HCT116 (cell line): ENCODE results near the gene IGFBP7. TPM values are rescaled to one million over a fixed set of nuclear protein-coding genes. Genes with fewer than 3 reads are reported as not detected.

Experiments
- ATAC-seq: fragments of 200-7000 bp; cut with Tn5 transposase; 2 replicates; pipeline ENCODE4 v1.9.1; 2020; ENCODE audit warnings: mild to moderate bottlenecking, moderate library complexity
- BruUV-seq: library from RNA; stranded (reverse); fragments of 400-500 nt; replicated peaks from 2 replicates; lab custom pipeline; 2021; lab: Mats Ljungman, UMichigan
- CTCF ChIA-PET: fragments of 300-600 bp; sonication (Branson Sonifier 250); formaldehyde crosslinking; loops from one replicate; lab custom pipeline; 2021; ENCODE audit warnings: antibody characterized with exemption; lab: Charles Lee
- POLR2A ChIA-PET: fragments of 300-600, 350-600 bp; sonication (Branson Sonifier 250); formaldehyde crosslinking; loops from one replicate; lab custom pipeline; 2021; ENCODE audit warnings: antibody characterized with exemption; lab: Charles Lee
- RAD21 ChIA-PET, 2 experiments: fragments of 300-600 bp; sonication (Branson Sonifier 250); formaldehyde crosslinking; loops; one replicate each; lab custom pipeline; 2023; ENCODE audit warnings: low total read pairs in 2 of 2; ENCODE audit not compliant: uncharacterized antibody in 2 of 2, unreplicated experiment in 2 of 2, low non-redundant PET in 1 of 2; lab: Charles Lee
- DNase-seq: peaks from one replicate; pipeline ENCODE4 v3.0.0-alpha.2; 2010; ENCODE audit warnings: low read depth, low spot score
- H2AFZ ChIP-seq: fragments of 200-600 bp; shearing (Covaris generic), sonication (generic); 2 replicates; pipeline ENCODE4 v1.6.1; 2017; ENCODE audit warnings: low read depth, mixed run types, mixed read lengths, antibody characterized with exemption, low read length; ENCODE audit not compliant: poor library complexity, severe bottlenecking
- H3K27ac ChIP-seq: 2 replicates; pipeline ENCODE4 v1.5.1; 2012; ENCODE audit warnings: low read depth, low read length
- H3K27me3 ChIP-seq: fragments of 200-600 bp; sonication (generic); 2 replicates; pipeline ENCODE4 v1.6.1; 2016; ENCODE audit warnings: mixed run types, low read length, mixed read lengths; ENCODE audit not compliant: insufficient read depth
- H3K36me3 ChIP-seq, 2 experiments: fragments of 200-500 bp in 1 of 2; fragments of 200-600 bp in 1 of 2; sonication (Bioruptor generic) in 1 of 2; sonication (generic) in 1 of 2; 2 replicates each; pipeline versions ENCODE4 v1.5.1 to v1.6.1; 2014 to 2016; ENCODE audit warnings: low read length in 2 of 2, inconsistent platforms in 1 of 2, mixed read lengths in 1 of 2, mixed run types in 1 of 2; ENCODE audit not compliant: insufficient read depth in 2 of 2, control insufficient read depth in 1 of 2
- H3K4me1 ChIP-seq, 2 experiments: fragments of 200-600 bp in 1 of 2; sonication (generic) in 1 of 2; 2 replicates each; pipeline versions ENCODE4 v1.5.1 to v1.6.1; 2012 to 2017; ENCODE audit warnings: low read length in 2 of 2, inconsistent platforms in 1 of 2, mild to moderate bottlenecking in 1 of 2, mixed read lengths in 1 of 2, mixed run types in 1 of 2, moderate library complexity in 1 of 2; ENCODE audit not compliant: insufficient read depth in 2 of 2, control insufficient read depth in 1 of 2
- H3K4me2 ChIP-seq: fragments of 200-600 bp; sonication (generic); 2 replicates; pipeline ENCODE4 v1.6.1; 2017; ENCODE audit warnings: mixed run types, low read length, mixed read lengths
- H3K4me3 ChIP-seq, 2 experiments: fragments of 200-600 bp in 1 of 2; sonication (generic) in 1 of 2; replicated peaks in 1 of 2; 2 replicates each; pipeline ENCODE4 v1.5.1; 2011 to 2016; ENCODE audit warnings: low read length in 2 of 2, control low read depth in 1 of 2, low read depth in 1 of 2, mild to moderate bottlenecking in 1 of 2, mixed read lengths in 1 of 2, mixed run types in 1 of 2
- H3K79me2 ChIP-seq: fragments of 200-600 bp; sonication (generic); 2 replicates; pipeline ENCODE4 v1.6.1; 2017; ENCODE audit warnings: mild to moderate bottlenecking, mixed run types, low read length, moderate library complexity, mixed read lengths; ENCODE audit not compliant: insufficient read depth
- H3K9ac ChIP-seq: fragments of 200-600 bp; sonication (generic); 2 replicates; pipeline ENCODE4 v1.6.1; 2016; ENCODE audit warnings: low read length, mixed read lengths
- H3K9me2 ChIP-seq: fragments of 200-600 bp; sonication (generic), shearing (Covaris generic); 2 replicates; pipeline ENCODE4 v1.6.1; 2017; ENCODE audit warnings: mixed run types, mild to moderate bottlenecking, moderate library complexity; ENCODE audit not compliant: insufficient read depth
- H3K9me3 ChIP-seq, 2 experiments: fragments of 200-500 bp in 1 of 2; fragments of 200-600 bp in 1 of 2; sonication (Bioruptor generic) in 1 of 2; sonication (generic) in 1 of 2; 2 replicates each; pipeline ENCODE4 v1.6.1; 2014 to 2017; ENCODE audit warnings: low read length in 2 of 2, mixed read lengths in 2 of 2, inconsistent platforms in 1 of 2, low read depth in 1 of 2, mild to moderate bottlenecking in 1 of 2, mixed run types in 1 of 2, moderate library complexity in 1 of 2; ENCODE audit not compliant: control insufficient read depth in 1 of 2, insufficient read depth in 1 of 2
- H4K20me1 ChIP-seq: fragments of 200-600 bp; sonication (generic), shearing (Covaris generic); 2 replicates; pipeline ENCODE4 v1.6.1; 2017; ENCODE audit warnings: mixed run types, mild to moderate bottlenecking, moderate library complexity; ENCODE audit not compliant: insufficient read depth
- CBX3 ChIP-seq: IDR thresholded peaks from 2 replicates; pipeline ENCODE4 v1.6.1; 2012; ENCODE audit warnings: low read depth
- ELF1 ChIP-seq: IDR thresholded peaks from 2 replicates; pipeline ENCODE4 v1.6.1; 2012; ENCODE audit warnings: low read depth, borderline replicate concordance
- EZH2phosphoT487 ChIP-seq: fragments of 200-600 bp; IDR thresholded peaks from 2 replicates; pipeline ENCODE4 v1.6.1; 2018; ENCODE audit warnings: antibody characterized with exemption, borderline replicate concordance
- POLR2AphosphoS5 ChIP-seq: IDR thresholded peaks from 2 replicates; pipeline ENCODE4 v1.6.1; 2011; ENCODE audit warnings: mild to moderate bottlenecking, low read depth, low read length, moderate library complexity
- SIN3A ChIP-seq: IDR thresholded peaks from 2 replicates; pipeline ENCODE4 v1.6.1; 2012; ENCODE audit warnings: low read depth
- SRF ChIP-seq: IDR thresholded peaks from 2 replicates; pipeline ENCODE4 v1.6.1; 2012; ENCODE audit warnings: low read depth
- intact Hi-C: fragments of 100-400 bp; cut with micrococcal nuclease; formaldehyde crosslinking; loops from 2 replicates; pipeline ENCODE4 v1.10.0; 2022
- total RNA-seq: library from RNA; stranded (reverse); gene quantifications from one replicate; pipeline ENCODE4 v1.2.1, GENCODE V29; 2021; ENCODE audit not compliant: unreplicated experiment
- TF ChIP-seq, protein P1 (sequence below): IDR thresholded peaks from 2 replicates; pipeline ENCODE4 v1.6.1; 2012; ENCODE audit warnings: low read depth

The IGFBP7 gene
- total RNA-seq, 1 experiment from 2014 or later: 0.91 TPM

DNA sequence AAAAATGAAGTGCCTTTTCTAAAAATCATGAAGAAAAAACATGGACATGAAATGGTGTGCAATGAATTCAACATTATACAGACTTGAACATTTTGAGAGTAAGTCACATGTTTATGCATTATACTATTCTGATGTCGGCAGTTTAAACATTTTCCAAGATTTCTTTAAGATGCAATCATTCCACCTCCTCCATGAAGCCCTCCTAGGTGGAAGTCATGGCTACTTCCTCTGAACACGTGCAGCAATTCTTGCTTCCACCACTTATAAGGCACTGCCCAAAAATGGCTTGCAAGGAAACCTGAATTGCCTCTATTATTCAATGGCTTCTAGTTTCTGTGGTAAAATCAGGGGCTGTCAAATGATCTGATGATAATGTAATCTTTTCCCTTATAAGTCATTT lies 25.8 kb downstream of the IGFBP7 start:
- TF ChIP-seq CBX3 (no peak), EZH2phosphoT487 (no peak), POLR2AphosphoS5 (no peak), SIN3A (no peak), ELF1 (no peak), SRF (no peak)
- TF ChIP-seq, protein P1, sequence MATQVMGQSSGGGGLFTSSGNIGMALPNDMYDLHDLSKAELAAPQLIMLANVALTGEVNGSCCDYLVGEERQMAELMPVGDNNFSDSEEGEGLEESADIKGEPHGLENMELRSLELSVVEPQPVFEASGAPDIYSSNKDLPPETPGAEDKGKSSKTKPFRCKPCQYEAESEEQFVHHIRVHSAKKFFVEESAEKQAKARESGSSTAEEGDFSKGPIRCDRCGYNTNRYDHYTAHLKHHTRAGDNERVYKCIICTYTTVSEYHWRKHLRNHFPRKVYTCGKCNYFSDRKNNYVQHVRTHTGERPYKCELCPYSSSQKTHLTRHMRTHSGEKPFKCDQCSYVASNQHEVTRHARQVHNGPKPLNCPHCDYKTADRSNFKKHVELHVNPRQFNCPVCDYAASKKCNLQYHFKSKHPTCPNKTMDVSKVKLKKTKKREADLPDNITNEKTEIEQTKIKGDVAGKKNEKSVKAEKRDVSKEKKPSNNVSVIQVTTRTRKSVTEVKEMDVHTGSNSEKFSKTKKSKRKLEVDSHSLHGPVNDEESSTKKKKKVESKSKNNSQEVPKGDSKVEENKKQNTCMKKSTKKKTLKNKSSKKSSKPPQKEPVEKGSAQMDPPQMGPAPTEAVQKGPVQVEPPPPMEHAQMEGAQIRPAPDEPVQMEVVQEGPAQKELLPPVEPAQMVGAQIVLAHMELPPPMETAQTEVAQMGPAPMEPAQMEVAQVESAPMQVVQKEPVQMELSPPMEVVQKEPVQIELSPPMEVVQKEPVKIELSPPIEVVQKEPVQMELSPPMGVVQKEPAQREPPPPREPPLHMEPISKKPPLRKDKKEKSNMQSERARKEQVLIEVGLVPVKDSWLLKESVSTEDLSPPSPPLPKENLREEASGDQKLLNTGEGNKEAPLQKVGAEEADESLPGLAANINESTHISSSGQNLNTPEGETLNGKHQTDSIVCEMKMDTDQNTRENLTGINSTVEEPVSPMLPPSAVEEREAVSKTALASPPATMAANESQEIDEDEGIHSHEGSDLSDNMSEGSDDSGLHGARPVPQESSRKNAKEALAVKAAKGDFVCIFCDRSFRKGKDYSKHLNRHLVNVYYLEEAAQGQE: no peak
- Histone ChIP-seq H3K9ac (no peak overlapping the region), H4K20me1 (no peaks in the 10 kb centered on the region), H3K27ac (no peak overlapping the region), H3K9me2 (no peaks in the 10 kb centered on the region), H3K4me1 (peaks cover 14 to 16% of the 10 kb centered on the region in 2 experiments), H3K9me3 (no peaks in the 10 kb centered on the region), H2AFZ (no peak overlapping the region), H3K4me3 (no peak overlapping the region), H3K79me2 (no peaks in the 10 kb centered on the region), H3K27me3 (peaks cover 4% of the 10 kb centered on the region; the same call in 1 of the 2 replicates), H3K4me2 (no peak overlapping the region), H3K36me3 (no peaks in the 10 kb centered on the region)
- intact Hi-C loops: no loop called here
- ChIA-PET POLR2A (interaction anchor here (0.7 kb wide), 1 partner anchor 16 kb away, joined by 3 read pairs; no protein-coding TSS in a partner anchor), RAD21 (no interaction called here), CTCF (no interaction called here)
- no TSS peak for BruUV-seq
- ATAC-seq (no peak), DNase-seq (no peak)
